Omental fat pad (tissue), 4 donors: ENCODE results near the gene GAL3ST1. TPM values are rescaled to one million over a fixed set of nuclear protein-coding genes. Genes with fewer than 3 reads are reported as not detected.

Source experiments
- ATAC-seq: fragments of 150-250 bp; one replicate; pipeline ENCODE4 v1.9.1; 2016; ENCODE audit warnings: mild to moderate bottlenecking, moderate library complexity; ENCODE audit not compliant: low FRiP score
- DNase-seq: peaks from one replicate; pipeline ENCODE4 v3.0.0-alpha.2; 2019; ENCODE audit warnings: low spot score
- total RNA-seq, 4 donors: library from RNA; depleted of rRNA; stranded (reverse); fragments of >200 nt; gene quantifications; one replicate each; pipeline ENCODE4 v1.1.0, GENCODE V29; 2016
- TF ChIP-seq, protein P1 (sequence below), 3 donors: fragments of 450-650 bp; IDR thresholded peaks; one replicate each; pipeline ENCODE4 v1.5.1; 2016 to 2017; ENCODE audit warnings: antibody characterized with exemption in 3 of 3, mild to moderate bottlenecking in 3 of 3, moderate library complexity in 2 of 3

The GAL3ST1 gene
- total RNA-seq, 4 donors from 2014 or later, result 1.4 to 2.5 (median 1.8) TPM; not detected in 1

DNA sequence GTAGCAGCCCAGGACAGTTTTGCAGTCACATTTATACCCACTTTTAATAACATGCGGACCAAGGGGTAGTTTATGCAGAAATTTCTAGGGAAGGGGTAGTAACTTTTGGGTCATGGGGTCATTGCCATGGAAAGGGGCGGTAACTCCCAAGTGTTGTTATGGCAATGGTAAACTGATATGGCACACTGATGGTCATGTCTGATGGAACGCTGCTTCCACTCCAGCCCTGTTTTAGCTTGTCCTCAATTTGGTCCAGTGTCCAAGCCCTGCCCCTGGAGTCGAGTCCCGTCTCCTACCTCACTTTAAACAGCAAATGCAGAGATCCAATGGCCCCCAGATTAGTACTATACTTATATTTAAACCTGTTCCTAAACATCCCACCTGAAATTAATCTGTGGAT is 57.7 kb downstream of the GAL3ST1 start:
- TF ChIP-seq, protein P1, sequence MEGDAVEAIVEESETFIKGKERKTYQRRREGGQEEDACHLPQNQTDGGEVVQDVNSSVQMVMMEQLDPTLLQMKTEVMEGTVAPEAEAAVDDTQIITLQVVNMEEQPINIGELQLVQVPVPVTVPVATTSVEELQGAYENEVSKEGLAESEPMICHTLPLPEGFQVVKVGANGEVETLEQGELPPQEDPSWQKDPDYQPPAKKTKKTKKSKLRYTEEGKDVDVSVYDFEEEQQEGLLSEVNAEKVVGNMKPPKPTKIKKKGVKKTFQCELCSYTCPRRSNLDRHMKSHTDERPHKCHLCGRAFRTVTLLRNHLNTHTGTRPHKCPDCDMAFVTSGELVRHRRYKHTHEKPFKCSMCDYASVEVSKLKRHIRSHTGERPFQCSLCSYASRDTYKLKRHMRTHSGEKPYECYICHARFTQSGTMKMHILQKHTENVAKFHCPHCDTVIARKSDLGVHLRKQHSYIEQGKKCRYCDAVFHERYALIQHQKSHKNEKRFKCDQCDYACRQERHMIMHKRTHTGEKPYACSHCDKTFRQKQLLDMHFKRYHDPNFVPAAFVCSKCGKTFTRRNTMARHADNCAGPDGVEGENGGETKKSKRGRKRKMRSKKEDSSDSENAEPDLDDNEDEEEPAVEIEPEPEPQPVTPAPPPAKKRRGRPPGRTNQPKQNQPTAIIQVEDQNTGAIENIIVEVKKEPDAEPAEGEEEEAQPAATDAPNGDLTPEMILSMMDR (IDR thresholded peaks at IDR 0.05), result no peak
- ATAC-seq (no peak), DNase-seq (no peak)

- TF ChIP-seq, protein P1 (IDR thresholded peaks at IDR 0.05), result no peak
- ATAC-seq, result no peak
Measured at GRCh38 chr22:30516273-30516672, 58.2 kb downstream of the GAL3ST1 start.

DNA sequence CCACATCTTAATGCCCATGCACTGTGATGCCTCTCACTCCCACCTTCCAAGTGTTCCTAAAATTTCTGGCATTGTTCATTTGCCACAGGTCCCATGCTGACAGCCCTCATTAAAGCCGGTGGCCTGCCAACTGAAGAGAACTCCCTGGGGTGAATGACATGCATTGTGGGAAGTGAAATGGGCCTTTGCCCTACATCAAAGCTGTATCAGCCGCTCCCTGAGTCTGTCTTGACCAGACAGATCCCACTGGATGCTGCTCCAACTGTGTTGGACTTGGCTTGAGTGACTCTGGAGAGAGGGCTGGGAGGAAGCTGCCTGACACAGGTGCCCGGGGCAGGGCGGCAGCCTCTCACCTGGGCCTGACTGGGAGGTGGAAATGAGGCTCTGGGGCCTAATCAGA is 60.2 kb downstream of the GAL3ST1 start:
- TF ChIP-seq, protein P1 (IDR thresholded peaks at IDR 0.05), result no peak
- no peak for DNase-seq
- ATAC-seq, result no peak

More at GRCh38 chr22:30516273-30516672, 58.2 kb downstream of the GAL3ST1 start:
- no peak for DNase-seq

- ATAC-seq (no peak), DNase-seq (no peak)
- TF ChIP-seq, protein P1 (IDR thresholded peaks at IDR 0.05), result no peak
Measured at GRCh38 chr22:30513462-30513861, 61.0 kb downstream of the GAL3ST1 start.

- DNase-seq (no peak), ATAC-seq (no peak)
- TF ChIP-seq, protein P1 (IDR thresholded peaks at IDR 0.05), result no peak
Measured at GRCh38 chr22:30511911-30512310, 62.6 kb downstream of the GAL3ST1 start.

GRCh38 chr22:30511109-30511508 is 63.4 kb downstream of the GAL3ST1 start:
- ATAC-seq (no peak), DNase-seq (no peak)
- TF ChIP-seq, protein P1 (IDR thresholded peaks at IDR 0.05), result no peak

DNA sequence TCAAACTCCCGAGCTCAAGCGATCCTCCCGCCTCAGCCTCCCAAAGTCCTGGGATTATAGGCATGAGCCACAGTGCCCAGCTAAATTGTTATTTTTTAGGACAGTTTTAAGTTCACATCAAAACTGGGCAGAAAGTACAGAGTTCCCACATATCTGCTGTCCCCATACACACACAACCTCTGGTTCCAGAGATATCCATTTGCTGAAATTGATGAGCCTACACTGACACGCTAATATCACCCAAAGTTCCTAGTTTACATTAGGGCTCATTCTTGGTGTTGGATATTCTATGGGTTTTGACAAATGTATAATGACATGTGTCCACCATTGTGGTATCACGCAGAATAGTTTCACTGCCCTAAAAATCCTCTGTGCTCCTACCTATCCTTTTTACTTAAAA is 66.2 kb downstream of the GAL3ST1 start:
- ATAC-seq, result no peak
- TF ChIP-seq, protein P1 (IDR thresholded peaks at IDR 0.05), result no peak
- no peak for DNase-seq
